ENCODE results near the gene C1orf232. TPM values are rescaled to one million over a fixed set of nuclear protein-coding genes. Genes with fewer than 3 reads are reported as not detected.
A peak's percentile ranks its signal among the peaks of the same experiment; 100 is the strongest.

The C1orf232 gene
- total and polyA plus RNA-seq, 9 of the 15 experiments (the other 6 are each of a cell fraction or from before 2014, with no cell fraction given): not detected

DNA sequence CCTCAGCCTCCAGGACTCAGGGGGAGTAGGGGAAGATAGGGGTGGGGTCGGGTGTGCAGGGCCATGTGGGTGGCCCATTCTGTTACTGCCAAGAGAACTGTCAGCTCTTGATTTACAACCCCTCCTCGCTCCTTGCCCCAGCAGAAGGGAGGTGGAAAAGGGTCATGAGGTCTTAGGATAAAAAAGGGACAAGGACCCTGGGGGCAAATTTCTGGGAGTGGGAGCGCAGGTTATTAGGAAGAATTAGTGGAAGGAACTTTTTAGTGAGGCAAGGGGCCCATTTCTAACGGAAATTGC is 9.1 kb downstream of the C1orf232 start (continued):
- no peak for TF ChIP-seq SRSF3 (IDR thresholded peaks at IDR 0.05; ENCODE audit: insufficient read depth, low read length)
- TF ChIP-seq, protein P1, sequence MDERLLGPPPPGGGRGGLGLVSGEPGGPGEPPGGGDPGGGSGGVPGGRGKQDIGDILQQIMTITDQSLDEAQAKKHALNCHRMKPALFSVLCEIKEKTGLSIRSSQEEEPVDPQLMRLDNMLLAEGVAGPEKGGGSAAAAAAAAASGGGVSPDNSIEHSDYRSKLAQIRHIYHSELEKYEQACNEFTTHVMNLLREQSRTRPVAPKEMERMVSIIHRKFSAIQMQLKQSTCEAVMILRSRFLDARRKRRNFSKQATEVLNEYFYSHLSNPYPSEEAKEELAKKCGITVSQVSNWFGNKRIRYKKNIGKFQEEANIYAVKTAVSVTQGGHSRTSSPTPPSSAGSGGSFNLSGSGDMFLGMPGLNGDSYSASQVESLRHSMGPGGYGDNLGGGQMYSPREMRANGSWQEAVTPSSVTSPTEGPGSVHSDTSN (CRISPR knock-in tag; IDR thresholded peaks at IDR 0.05; ENCODE audit: low read depth): no peak
- TF ChIP-seq, protein P1 (tag; conservative IDR thresholded peaks at IDR 0.05; ENCODE audit: low read depth): peak; percentile 61
- TF ChIP-seq GABPA (tag; conservative IDR thresholded peaks at IDR 0.05; ENCODE audit: low read depth): no peak
- TF ChIP-seq ARID2 (IDR thresholded peaks at IDR 0.05): no peak
- no peak for TF ChIP-seq SRSF1 (IDR thresholded peaks at IDR 0.05; ENCODE audit: low read depth, low read length)

DNA sequence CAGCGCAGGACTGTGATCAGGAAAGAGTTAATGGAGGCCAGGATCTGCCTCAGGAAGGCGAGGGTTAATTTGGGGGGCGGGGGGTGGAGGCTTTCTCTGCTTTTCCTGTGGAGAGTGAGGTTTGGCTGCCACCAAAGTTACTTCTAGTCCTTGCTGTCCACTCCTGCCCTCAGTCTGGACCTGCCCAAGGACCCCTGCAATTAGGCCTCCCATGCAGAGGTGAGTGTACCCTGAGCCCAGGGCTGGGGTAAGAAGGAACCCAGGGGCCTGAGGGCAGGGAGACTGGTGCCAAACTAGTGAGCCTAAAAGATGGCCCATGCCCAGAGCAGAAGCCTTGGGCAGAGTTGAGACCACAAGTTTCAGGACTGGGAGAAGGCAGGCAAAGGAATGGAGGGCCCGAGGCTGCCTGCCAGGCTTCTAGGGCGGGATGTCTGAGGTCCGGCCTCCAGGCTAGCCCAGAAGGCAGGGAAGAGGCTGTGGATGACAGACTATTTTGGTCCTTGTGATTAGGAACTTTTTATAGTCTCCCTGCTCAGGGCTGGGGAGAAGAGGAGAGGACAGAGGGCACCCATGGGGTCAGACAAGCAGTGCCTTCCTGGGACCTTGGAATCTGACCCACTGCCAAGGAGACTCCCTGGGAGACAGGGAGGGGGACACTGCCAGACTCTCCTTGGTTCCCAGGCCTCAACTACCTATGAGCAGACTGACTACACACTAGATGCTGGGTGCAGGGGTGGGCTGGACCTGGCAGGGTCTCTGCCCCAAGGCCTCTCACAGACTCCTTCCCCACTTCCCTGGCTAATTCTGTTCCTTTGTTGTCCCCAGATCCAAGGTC is 9.6 kb downstream of the C1orf232 start, which contains the start of gene FAM110D:
TSS of gene FAM110D (plus strand) at position 172 of the 835 bp plus-strand sequence. CDS start 2,213 bp downstream, outside the sequence.
- no peak within 1 kb of the TSS for H3K4me2 ChIP-seq (ENCODE audit: insufficient read depth, low read length)
- BruUV-seq (replicated peaks): no TSS peak
- peaks cover 27 to 63% of the 10 kb centered on the region in 2 experiments for H3K4me1 ChIP-seq (replicated peaks in 1 of 2; ENCODE audit: control insufficient read depth in 2 of 2, insufficient read depth in 2 of 2, low read length in 2 of 2)
- ChIA-PET POLR2A (interaction anchor here (0.7 to 1.9 kb wide), 5 partner anchors 11 to 156 kb away, joined by 3 to 8 read pairs (median 3); partner anchors contain the start of gene ZNF593), CTCF (ENCODE audit: low intra/inter-chr PET ratio) (no interaction called here)
- no peaks in the 10 kb centered on the region for H3K36me3 ChIP-seq (ENCODE audit: control insufficient read depth, insufficient read depth, low read length)
- H3K9ac ChIP-seq (ENCODE audit: insufficient read depth in 1 of 2, low read depth in 2 of 2, low read length in 2 of 2): peak within 1 kb of the TSS in 1 of 2 experiments; percentile 84; a peak in 2 of 4 replicates
- in situ Hi-C loops (cut with MboI) (no loop called here), intact Hi-C loops (cut with micrococcal nuclease) (no loop called here)
- 61% methylated on average over 6 of the region's 6 CpGs for WGBS (ENCODE audit: insufficient coverage, low coverage, missing lambda C conversion rate)
- FAIRE-seq (no peak), ATAC-seq (no peak), DNase-seq (ENCODE audit: extremely low read depth in 1 of 4, low spot score in 3 of 4) (no peak)
- no peaks in the 10 kb centered on the region; the same call in 2 of the 3 replicates for H3K79me2 ChIP-seq (ENCODE audit: control insufficient read depth, insufficient read depth, low read length)
- no peaks in the 10 kb centered on the region for H3K9me1 ChIP-seq (ENCODE audit: control insufficient read depth, insufficient read depth, low read length)
- TF ChIP-seq ZSCAN32 (CRISPR knock-in tag; IDR thresholded peaks at IDR 0.05) (no peak), CEBPG (CRISPR knock-in tag; IDR thresholded peaks at IDR 0.05) (0 out of 2 replicates have a peak, but pooled peaks have one; percentile 13), CEBPG (tag; conservative IDR thresholded peaks at IDR 0.05 in 1 of 2, IDR thresholded peaks at IDR 0.05 in 1 of 2) (no peak)
- H3K4me3 ChIP-seq: no peak within 1 kb of the TSS
- no peak within 1 kb of the TSS for H3K27ac ChIP-seq (ENCODE audit: extremely low read depth, low read depth, low read length)
- no peaks in the 10 kb centered on the region for H4K20me1 ChIP-seq (replicated peaks; ENCODE audit: control insufficient read depth, insufficient read depth, low read length)
- no peaks in the 10 kb centered on the region for H3K27me3 ChIP-seq (ENCODE audit: control insufficient read depth in 2 of 2, insufficient read depth in 2 of 2, low read length in 2 of 2)
- no peaks in the 10 kb centered on the region for H3K9me3 ChIP-seq (replicated peaks; ENCODE audit: control insufficient read depth, insufficient read depth, low read depth, low read length)
- no peak within 1 kb of the TSS for H2AFZ ChIP-seq (ENCODE audit: low read depth, low read length)
